WTC11 (cell line): ENCODE results near the gene ABCA13. TPM values are rescaled to one million over a fixed set of nuclear protein-coding genes. Genes with fewer than 3 reads are reported as not detected.

Experiments used
- ATAC-seq: fragments of 200-7000 bp; cut with Tn5 transposase; 2 replicates; pipeline ENCODE4 v1.10.0; 2021; ENCODE audit warnings: mild to moderate bottlenecking, moderate library complexity
- CTCF ChIA-PET: fragments of 300-600 bp; sonication (Branson Sonifier 250); formaldehyde crosslinking; loops from one replicate; lab custom pipeline; 2021; ENCODE audit warnings: antibody characterized with exemption; lab: Charles Lee
- POLR2A ChIA-PET: fragments of 350-600 bp; sonication (Branson Sonifier 250); formaldehyde crosslinking; loops from one replicate; lab custom pipeline; 2021; ENCODE audit warnings: antibody characterized with exemption; lab: Charles Lee
- DNase-seq: peaks from one replicate; pipeline ENCODE4 v3.0.0; 2021; ENCODE audit warnings: low spot score
- H3K27ac Mint-ChIP-seq: 2 replicates; pipeline ENCODE4 v1.8.0; 2021; ENCODE audit warnings: mixed read lengths
- H3K27me3 Mint-ChIP-seq: 2 replicates; pipeline ENCODE4 v1.8.0; 2021; ENCODE audit warnings: low read depth, mild to moderate bottlenecking, moderate library complexity, mixed read lengths
- H3K36me3 Mint-ChIP-seq: 2 replicates; pipeline ENCODE4 v1.8.0; 2021; ENCODE audit warnings: mixed read lengths
- H3K4me1 Mint-ChIP-seq: 2 replicates; pipeline ENCODE4 v1.8.0; 2022; ENCODE audit warnings: mixed read lengths
- H3K4me3 Mint-ChIP-seq: 2 replicates; pipeline ENCODE4 v1.8.0; 2021; ENCODE audit warnings: mild to moderate bottlenecking, moderate library complexity, mixed read lengths
- H3K9me3 Mint-ChIP-seq: 2 replicates; pipeline ENCODE4 v1.8.0; 2021; ENCODE audit warnings: mixed read lengths
- AR ChIP-seq: fragments of 250-450 bp; sonication (Bioruptor Pico); IDR thresholded peaks from 2 replicates; pipeline ENCODE4 v1.9.0; 2021; ENCODE audit warnings: mild to moderate bottlenecking
- ARID4B ChIP-seq: sonication (generic); formaldehyde crosslinking; IDR thresholded peaks from 2 replicates; pipeline ENCODE4 v1.8.0; 2023; ENCODE audit warnings: missing genetic modification reagents, mild to moderate bottlenecking, borderline replicate concordance
- FOXJ3 ChIP-seq: sonication (generic); formaldehyde crosslinking; IDR thresholded peaks from 2 replicates; pipeline ENCODE4 v1.9.0; 2021; ENCODE audit warnings: missing genetic modification reagents, mild to moderate bottlenecking, borderline replicate concordance
- GABPB1 ChIP-seq: sonication (generic); formaldehyde crosslinking; IDR thresholded peaks from 2 replicates; pipeline ENCODE4 v1.8.1; 2023; ENCODE audit warnings: mild to moderate bottlenecking, missing genetic modification reagents
- IRF2 ChIP-seq: sonication (generic); formaldehyde crosslinking; IDR thresholded peaks from 2 replicates; pipeline ENCODE4 v1.8.0; 2022; ENCODE audit warnings: low read depth, missing genetic modification reagents, borderline replicate concordance
- MYBL2 ChIP-seq: sonication (generic); formaldehyde crosslinking; IDR thresholded peaks from 2 replicates; pipeline ENCODE4 v1.8.1; 2023; ENCODE audit warnings: mild to moderate bottlenecking, moderate library complexity, missing genetic modification reagents
- NFE2L1 ChIP-seq: sonication (generic); formaldehyde crosslinking; IDR thresholded peaks from 2 replicates; pipeline ENCODE4 v1.8.1; 2023; ENCODE audit warnings: missing genetic modification reagents
- NFYB ChIP-seq: sonication (generic); formaldehyde crosslinking; conservative IDR thresholded peaks from 2 replicates; pipeline ENCODE4 v1.8.0; 2022; ENCODE audit warnings: low read depth, missing genetic modification reagents
- NR1H2 ChIP-seq: sonication (generic); formaldehyde crosslinking; IDR thresholded peaks from 2 replicates; pipeline ENCODE4 v1.9.0; 2021; ENCODE audit warnings: mild to moderate bottlenecking, moderate library complexity, missing genetic modification reagents
- SP1 ChIP-seq: sonication (generic); formaldehyde crosslinking; conservative IDR thresholded peaks from 2 replicates; pipeline ENCODE4 v1.8.1; 2022; ENCODE audit warnings: missing genetic modification reagents
- ZNF219 ChIP-seq: sonication (generic); formaldehyde crosslinking; IDR thresholded peaks from 2 replicates; pipeline ENCODE4 v1.8.0; 2023; ENCODE audit warnings: missing genetic modification reagents, mild to moderate bottlenecking, borderline replicate concordance
- total RNA-seq: library from RNA; stranded (reverse); gene quantifications from 3 replicates; pipeline ENCODE4 v1.2.3, GENCODE V29; 2021
- TF ChIP-seq, protein P1 (sequence below): sonication (generic); formaldehyde crosslinking; IDR thresholded peaks from 2 replicates; pipeline ENCODE4 v1.8.0; 2022; ENCODE audit warnings: mild to moderate bottlenecking, missing genetic modification reagents
- TF ChIP-seq, protein P2 (sequence below): sonication (generic); formaldehyde crosslinking; IDR thresholded peaks from 2 replicates; pipeline ENCODE4 v1.8.0; 2022; ENCODE audit warnings: missing genetic modification reagents
- TF ChIP-seq, protein P3 (sequence below): fragments of 200-600 bp; IDR thresholded peaks from 2 replicates; pipeline ENCODE4 v1.8.0; 2022; ENCODE audit warnings: antibody characterized with exemption
- TF ChIP-seq, protein P4 (sequence below): fragments of 250-450 bp; sonication (Bioruptor Pico); IDR thresholded peaks from 2 replicates; pipeline ENCODE4 v1.8.0; 2021; ENCODE audit warnings: mild to moderate bottlenecking

Gene ABCA13
- total RNA-seq, 1 experiment from 2014 or later, result 0.04 TPM

DNA sequence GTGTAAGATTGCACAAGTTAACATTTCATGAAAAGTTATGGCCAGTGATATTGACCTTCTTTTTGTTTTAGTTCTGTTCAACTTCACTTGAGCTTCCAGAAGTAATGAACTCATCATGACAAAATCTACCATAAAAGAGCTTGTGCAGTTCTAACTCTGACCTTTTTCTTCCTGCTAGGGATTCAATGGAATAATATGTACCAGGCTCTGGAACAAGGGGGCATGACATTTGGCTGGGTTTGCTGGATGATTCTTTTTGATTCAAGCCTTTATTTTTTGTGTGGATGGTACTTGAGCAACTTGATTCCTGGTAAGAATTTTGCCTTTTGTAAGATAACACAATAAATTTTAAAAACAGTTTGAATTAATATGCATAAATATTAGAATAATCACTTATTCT lies 205.0 kb downstream of the ABCA13 start (continued):
- no peak for TF ChIP-seq NFE2L1 (CRISPR knock-in tag)
- TF ChIP-seq FOXJ3, result no peak
- TF ChIP-seq, all 79 proteins: peak for 0

- ChIA-PET CTCF (no interaction called here), POLR2A (no interaction called here)
- ATAC-seq (no peak), DNase-seq (no peak)
- no peaks in the 10 kb centered on the region for H3K4me1 Mint-ChIP-seq
- H3K36me3 Mint-ChIP-seq, result no peaks in the 10 kb centered on the region
- 0 out of 2 replicates have a peak, but pooled peaks cover 3% of the 10 kb centered on the region for H3K9me3 Mint-ChIP-seq
- no peak overlapping the region for H3K4me3 Mint-ChIP-seq
- H3K27me3 Mint-ChIP-seq, result no peaks in the 10 kb centered on the region
- no peak overlapping the region for H3K27ac Mint-ChIP-seq
- TF ChIP-seq IRF2 (no peak), NFYB (CRISPR knock-in tag) (no peak), SP1 (CRISPR knock-in tag) (no peak), ZNF219 (CRISPR knock-in tag) (no peak)
- TF ChIP-seq, protein P1, sequence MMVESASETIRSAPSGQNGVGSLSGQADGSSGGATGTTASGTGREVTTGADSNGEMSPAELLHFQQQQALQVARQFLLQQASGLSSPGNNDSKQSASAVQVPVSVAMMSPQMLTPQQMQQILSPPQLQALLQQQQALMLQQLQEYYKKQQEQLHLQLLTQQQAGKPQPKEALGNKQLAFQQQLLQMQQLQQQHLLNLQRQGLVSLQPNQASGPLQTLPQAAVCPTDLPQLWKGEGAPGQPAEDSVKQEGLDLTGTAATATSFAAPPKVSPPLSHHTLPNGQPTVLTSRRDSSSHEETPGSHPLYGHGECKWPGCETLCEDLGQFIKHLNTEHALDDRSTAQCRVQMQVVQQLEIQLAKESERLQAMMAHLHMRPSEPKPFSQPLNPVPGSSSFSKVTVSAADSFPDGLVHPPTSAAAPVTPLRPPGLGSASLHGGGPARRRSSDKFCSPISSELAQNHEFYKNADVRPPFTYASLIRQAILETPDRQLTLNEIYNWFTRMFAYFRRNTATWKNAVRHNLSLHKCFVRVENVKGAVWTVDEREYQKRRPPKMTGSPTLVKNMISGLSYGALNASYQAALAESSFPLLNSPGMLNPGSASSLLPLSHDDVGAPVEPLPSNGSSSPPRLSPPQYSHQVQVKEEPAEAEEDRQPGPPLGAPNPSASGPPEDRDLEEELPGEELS (CRISPR knock-in tag), result no peak
- TF ChIP-seq, protein P2, sequence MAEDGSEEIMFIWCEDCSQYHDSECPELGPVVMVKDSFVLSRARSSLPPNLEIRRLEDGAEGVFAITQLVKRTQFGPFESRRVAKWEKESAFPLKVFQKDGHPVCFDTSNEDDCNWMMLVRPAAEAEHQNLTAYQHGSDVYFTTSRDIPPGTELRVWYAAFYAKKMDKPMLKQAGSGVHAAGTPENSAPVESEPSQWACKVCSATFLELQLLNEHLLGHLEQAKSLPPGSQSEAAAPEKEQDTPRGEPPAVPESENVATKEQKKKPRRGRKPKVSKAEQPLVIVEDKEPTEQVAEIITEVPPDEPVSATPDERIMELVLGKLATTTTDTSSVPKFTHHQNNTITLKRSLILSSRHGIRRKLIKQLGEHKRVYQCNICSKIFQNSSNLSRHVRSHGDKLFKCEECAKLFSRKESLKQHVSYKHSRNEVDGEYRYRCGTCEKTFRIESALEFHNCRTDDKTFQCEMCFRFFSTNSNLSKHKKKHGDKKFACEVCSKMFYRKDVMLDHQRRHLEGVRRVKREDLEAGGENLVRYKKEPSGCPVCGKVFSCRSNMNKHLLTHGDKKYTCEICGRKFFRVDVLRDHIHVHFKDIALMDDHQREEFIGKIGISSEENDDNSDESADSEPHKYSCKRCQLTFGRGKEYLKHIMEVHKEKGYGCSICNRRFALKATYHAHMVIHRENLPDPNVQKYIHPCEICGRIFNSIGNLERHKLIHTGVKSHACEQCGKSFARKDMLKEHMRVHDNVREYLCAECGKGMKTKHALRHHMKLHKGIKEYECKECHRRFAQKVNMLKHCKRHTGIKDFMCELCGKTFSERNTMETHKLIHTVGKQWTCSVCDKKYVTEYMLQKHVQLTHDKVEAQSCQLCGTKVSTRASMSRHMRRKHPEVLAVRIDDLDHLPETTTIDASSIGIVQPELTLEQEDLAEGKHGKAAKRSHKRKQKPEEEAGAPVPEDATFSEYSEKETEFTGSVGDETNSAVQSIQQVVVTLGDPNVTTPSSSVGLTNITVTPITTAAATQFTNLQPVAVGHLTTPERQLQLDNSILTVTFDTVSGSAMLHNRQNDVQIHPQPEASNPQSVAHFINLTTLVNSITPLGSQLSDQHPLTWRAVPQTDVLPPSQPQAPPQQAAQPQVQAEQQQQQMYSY, result no peak
- TF ChIP-seq, protein P3, sequence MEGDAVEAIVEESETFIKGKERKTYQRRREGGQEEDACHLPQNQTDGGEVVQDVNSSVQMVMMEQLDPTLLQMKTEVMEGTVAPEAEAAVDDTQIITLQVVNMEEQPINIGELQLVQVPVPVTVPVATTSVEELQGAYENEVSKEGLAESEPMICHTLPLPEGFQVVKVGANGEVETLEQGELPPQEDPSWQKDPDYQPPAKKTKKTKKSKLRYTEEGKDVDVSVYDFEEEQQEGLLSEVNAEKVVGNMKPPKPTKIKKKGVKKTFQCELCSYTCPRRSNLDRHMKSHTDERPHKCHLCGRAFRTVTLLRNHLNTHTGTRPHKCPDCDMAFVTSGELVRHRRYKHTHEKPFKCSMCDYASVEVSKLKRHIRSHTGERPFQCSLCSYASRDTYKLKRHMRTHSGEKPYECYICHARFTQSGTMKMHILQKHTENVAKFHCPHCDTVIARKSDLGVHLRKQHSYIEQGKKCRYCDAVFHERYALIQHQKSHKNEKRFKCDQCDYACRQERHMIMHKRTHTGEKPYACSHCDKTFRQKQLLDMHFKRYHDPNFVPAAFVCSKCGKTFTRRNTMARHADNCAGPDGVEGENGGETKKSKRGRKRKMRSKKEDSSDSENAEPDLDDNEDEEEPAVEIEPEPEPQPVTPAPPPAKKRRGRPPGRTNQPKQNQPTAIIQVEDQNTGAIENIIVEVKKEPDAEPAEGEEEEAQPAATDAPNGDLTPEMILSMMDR, result no peak
- TF ChIP-seq, protein P4, sequence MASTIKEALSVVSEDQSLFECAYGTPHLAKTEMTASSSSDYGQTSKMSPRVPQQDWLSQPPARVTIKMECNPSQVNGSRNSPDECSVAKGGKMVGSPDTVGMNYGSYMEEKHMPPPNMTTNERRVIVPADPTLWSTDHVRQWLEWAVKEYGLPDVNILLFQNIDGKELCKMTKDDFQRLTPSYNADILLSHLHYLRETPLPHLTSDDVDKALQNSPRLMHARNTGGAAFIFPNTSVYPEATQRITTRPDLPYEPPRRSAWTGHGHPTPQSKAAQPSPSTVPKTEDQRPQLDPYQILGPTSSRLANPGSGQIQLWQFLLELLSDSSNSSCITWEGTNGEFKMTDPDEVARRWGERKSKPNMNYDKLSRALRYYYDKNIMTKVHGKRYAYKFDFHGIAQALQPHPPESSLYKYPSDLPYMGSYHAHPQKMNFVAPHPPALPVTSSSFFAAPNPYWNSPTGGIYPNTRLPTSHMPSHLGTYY (CRISPR knock-in tag), result no peak
- TF ChIP-seq, all 79 proteins: peak for 0
Observed at GRCh38 chr7:48380921-48381320, 209.7 kb downstream of the ABCA13 start.

GRCh38 chr7:48381571-48381970 lies 210.3 kb downstream of the ABCA13 start:
- Mint-ChIP-seq H3K36me3 (no peaks in the 10 kb centered on the region), H3K27me3 (no peaks in the 10 kb centered on the region), H3K27ac (no peak overlapping the region), H3K4me3 (no peak overlapping the region), H3K4me1 (no peaks in the 10 kb centered on the region), H3K9me3 (0 out of 2 replicates have a peak, but pooled peaks cover 3% of the 10 kb centered on the region)
- ChIA-PET POLR2A (no interaction called here), CTCF (no interaction called here)
- ATAC-seq, result no peak
- no peak for DNase-seq
- TF ChIP-seq AR (CRISPR knock-in tag) (no peak), NR1H2 (no peak), ARID4B (no peak), GABPB1 (CRISPR knock-in tag) (no peak), MYBL2 (CRISPR knock-in tag) (no peak)
- TF ChIP-seq, protein P1 (CRISPR knock-in tag), result no peak
